MM.1S (cell line): Measurements from ENCODE around the gene G0S2.

Source experiments
- DNase-seq: peaks from one replicate; pipeline ENCODE4 v3.0.0-alpha.2; 2015
- H2AFZ ChIP-seq: fragments of 300-600 bp; sonication (generic); 2 replicates; pipeline ENCODE4 v1.6.0; 2016; ENCODE audit warnings: antibody characterized with exemption, low read length
- H3F3A ChIP-seq: fragments of 300-600 bp; sonication (generic); 2 replicates; pipeline ENCODE4 v1.6.1; 2016; ENCODE audit warnings: mild to moderate bottlenecking, antibody characterized with exemption, low read length, moderate library complexity, mixed read lengths; ENCODE audit not compliant: insufficient read depth
- H3K27ac ChIP-seq: fragments of 300-600 bp; sonication (generic); 2 replicates; pipeline ENCODE4 v1.5.1; 2016; ENCODE audit warnings: mild to moderate bottlenecking, low read length
- H3K27me3 ChIP-seq: fragments of 300-600 bp; sonication (generic); replicated peaks from 2 replicates; pipeline ENCODE4 v1.6.0; 2016; ENCODE audit warnings: low read length; ENCODE audit not compliant: insufficient read depth
- H3K36me3 ChIP-seq: fragments of 300-600 bp; sonication (generic); replicated peaks from 2 replicates; pipeline ENCODE4 v1.6.1; 2016; ENCODE audit warnings: mild to moderate bottlenecking, low read length, mixed read lengths; ENCODE audit not compliant: insufficient read depth
- H3K4me1 ChIP-seq: fragments of 300-600 bp; sonication (generic); 2 replicates; pipeline ENCODE4 v1.6.1; 2016; ENCODE audit warnings: low read length, mixed read lengths
- H3K4me2 ChIP-seq: fragments of 300-600 bp; sonication (generic); 2 replicates; pipeline ENCODE4 v1.6.0; 2016; ENCODE audit warnings: low read depth, low read length
- H3K4me3 ChIP-seq: fragments of 300-600 bp; sonication (generic); 2 replicates; pipeline ENCODE4 v1.5.1; 2016; ENCODE audit warnings: low read length, mixed read lengths
- H3K79me2 ChIP-seq: fragments of 300-600 bp; sonication (generic); 2 replicates; pipeline ENCODE4 v1.6.1; 2016; ENCODE audit warnings: mixed run types, low read length, mixed read lengths
- H3K9ac ChIP-seq: fragments of 300-600 bp; sonication (generic); 2 replicates; pipeline ENCODE4 v1.6.1; 2016; ENCODE audit warnings: low read length, mixed read lengths
- H3K9me2 ChIP-seq: fragments of 300-600 bp; sonication (generic); replicated peaks from 2 replicates; pipeline ENCODE4 v1.6.1; 2016; ENCODE audit warnings: mild to moderate bottlenecking, low read length, mixed read lengths; ENCODE audit not compliant: insufficient read depth
- H3K9me3 ChIP-seq: fragments of 300-600 bp; sonication (generic); replicated peaks from 2 replicates; pipeline ENCODE4 v1.6.1; 2016; ENCODE audit warnings: mild to moderate bottlenecking, low read length, mixed read lengths; ENCODE audit not compliant: insufficient read depth
- H4K20me1 ChIP-seq: fragments of 300-600 bp; sonication (generic); 2 replicates; pipeline ENCODE4 v1.6.1; 2016; ENCODE audit warnings: mild to moderate bottlenecking, low read length, moderate library complexity, mixed read lengths; ENCODE audit not compliant: insufficient read depth
- CTCF ChIP-seq: fragments of 300-600 bp; sonication (generic); IDR thresholded peaks from 2 replicates; pipeline ENCODE4 v1.5.1; 2016; ENCODE audit warnings: antibody characterized with exemption, low read length, mixed read lengths
- EZH2 ChIP-seq: fragments of 300-600 bp; sonication (generic); optimal IDR thresholded peaks from 2 replicates; pipeline ENCODE3; 2017; ENCODE audit warnings: low read depth, mild to moderate bottlenecking, antibody characterized with exemption, low read length, mixed read lengths
- EZH2phosphoT487 ChIP-seq: fragments of 300-600 bp; sonication (generic); IDR thresholded peaks from 2 replicates; pipeline ENCODE4 v1.6.1; 2018; ENCODE audit warnings: antibody characterized with exemption, low read length

Gene G0S2

GRCh38 chr1:209634005-209634737 is 41.0 kb upstream of the G0S2 start:
- no peak overlapping the region for H2AFZ ChIP-seq
- H3K27ac ChIP-seq: peak overlapping the region; percentile 4; the same call in 1 of the 2 replicates
- no peak for TF ChIP-seq CTCF
- no peak for TF ChIP-seq EZH2phosphoT487
- TF ChIP-seq EZH2: no peak

GRCh38 chr1:209635850-209636249 is 39.4 kb upstream of the G0S2 start:
- Histone ChIP-seq H3K36me3 (no peaks in the 10 kb centered on the region), H3K9me2 (no peaks in the 10 kb centered on the region), H3K4me3 (no peak overlapping the region), H3K9me3 (no peaks in the 10 kb centered on the region), H3K27me3 (no peaks in the 10 kb centered on the region), H3K9ac (no peak overlapping the region), H3K27ac (no peak overlapping the region), H3K79me2 (no peaks in the 10 kb centered on the region), H2AFZ (no peak overlapping the region), H4K20me1 (no peaks in the 10 kb centered on the region), H3F3A (peaks cover 5% of the 10 kb centered on the region; the same call in 1 of the 2 replicates), H3K4me2 (no peak overlapping the region), H3K4me1 (peaks cover 12% of the 10 kb centered on the region)
- no peak for DNase-seq
- TF ChIP-seq EZH2 (no peak), CTCF (no peak), EZH2phosphoT487 (no peak)

More at GRCh38 chr1:209634005-209634737, 41.0 kb upstream of the G0S2 start:
- no peaks in the 10 kb centered on the region for H4K20me1 ChIP-seq
- no peak overlapping the region for H3K4me3 ChIP-seq
- H3K27me3 ChIP-seq: no peaks in the 10 kb centered on the region
- no peak overlapping the region for H3K4me2 ChIP-seq
- H3K9ac ChIP-seq: no peak overlapping the region
- no peaks in the 10 kb centered on the region for H3K9me2 ChIP-seq
- DNase-seq: no peak
- peaks cover 5% of the 10 kb centered on the region; the same call in 1 of the 2 replicates for H3F3A ChIP-seq
- H3K4me1 ChIP-seq: peaks cover 12% of the 10 kb centered on the region
- no peaks in the 10 kb centered on the region for H3K9me3 ChIP-seq
- H3K79me2 ChIP-seq: no peaks in the 10 kb centered on the region
- no peaks in the 10 kb centered on the region for H3K36me3 ChIP-seq

GRCh38 chr1:209641832-209642172 is 33.4 kb upstream of the G0S2 start:
- Histone ChIP-seq H3K79me2 (no peaks in the 10 kb centered on the region), H3K4me1 (peaks cover 13% of the 10 kb centered on the region), H3K4me2 (peak overlapping the region; percentile 64), H3K27ac (peak overlapping the region; percentile 46; the same call in 1 of the 2 replicates), H3K36me3 (no peaks in the 10 kb centered on the region), H4K20me1 (no peaks in the 10 kb centered on the region), H3K9me3 (no peaks in the 10 kb centered on the region), H3K27me3 (no peaks in the 10 kb centered on the region), H3K4me3 (no peak overlapping the region), H2AFZ (peak overlapping the region; percentile 73), H3F3A (peaks cover 7% of the 10 kb centered on the region; the same call in 1 of the 2 replicates), H3K9me2 (no peaks in the 10 kb centered on the region), H3K9ac (no peak overlapping the region; the same call in 1 of the 2 replicates)
- no peak for DNase-seq
- TF ChIP-seq CTCF: no peak
- no peak for TF ChIP-seq EZH2phosphoT487
- TF ChIP-seq EZH2: no peak
